ENCODE measurements around the gene ZC3HAV1.

ZC3HAV1 gene

DNA sequence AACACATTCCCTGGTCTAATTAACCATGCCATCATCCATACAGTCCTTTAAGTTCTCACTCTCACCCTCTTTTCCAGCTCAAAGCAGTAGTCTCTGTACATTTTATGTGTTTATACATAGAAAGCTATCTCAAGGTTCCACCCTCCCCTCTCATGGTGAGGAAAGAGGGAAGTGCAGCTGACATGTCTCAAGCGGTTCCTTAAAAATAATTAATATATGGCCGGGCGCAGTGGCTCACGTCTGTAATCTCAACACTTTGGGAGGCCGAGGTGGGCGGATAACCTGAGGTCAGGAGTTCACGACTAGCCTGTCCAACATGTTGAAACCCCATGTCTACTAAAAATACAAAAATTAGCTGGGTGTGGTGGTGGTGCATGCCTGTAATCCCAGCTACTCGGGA, 36.7 kb downstream of the ZC3HAV1 start:
- Histone ChIP-seq H3K9ac (ENCODE audit: low read length) (no peak overlapping the region), H4K8ac (ENCODE audit: low read depth, low read length) (no peak overlapping the region), H3K79me2 (ENCODE audit: control insufficient read depth, insufficient read depth, low read length, poor library complexity) (no peaks in the 10 kb centered on the region), H3K27me3 (ENCODE audit: insufficient read depth, low read length) (no peaks in the 10 kb centered on the region), H3K4me2 (ENCODE audit: low read length) (no peak overlapping the region), H2AK5ac (ENCODE audit: low read length) (no peak overlapping the region), H2BK5ac (ENCODE audit: low read depth, low read length, poor library complexity) (no peak overlapping the region), H3K36me3 (ENCODE audit: control insufficient read depth in 1 of 2, insufficient read depth in 2 of 2, low read length in 2 of 2) (peaks cover 2 to 11% of the 10 kb centered on the region in 2 experiments), H2AFZ (ENCODE audit: insufficient read depth, low read length, poor library complexity) (no peak overlapping the region), H4K12ac (ENCODE audit: low read depth, low read length) (no peak overlapping the region), H2BK120ac (ENCODE audit: insufficient read depth, low read length, poor library complexity) (no peak overlapping the region), H2BK12ac (ENCODE audit: low read length) (no peak overlapping the region), H3K4me3 (ENCODE audit: low read depth, low read length) (no peak overlapping the region), H3K4ac (ENCODE audit: low read depth, low read length) (no peak overlapping the region), H3K18ac (ENCODE audit: low read length) (no peak overlapping the region), H3K79me1 (ENCODE audit: low read length) (peaks cover 3% of the 10 kb centered on the region), H3K9me3 (ENCODE audit: insufficient read depth, low read depth, low read length) (peaks cover 3% of the 10 kb centered on the region), H3K4me1 (ENCODE audit: control insufficient read depth in 1 of 2, insufficient read depth in 2 of 2, low read length in 2 of 2) (peaks cover 0 to 2% of the 10 kb centered on the region in 2 experiments), H4K91ac (ENCODE audit: low read depth, low read length) (no peak overlapping the region), H3K23ac (ENCODE audit: low read length) (no peak overlapping the region), H3K27ac (ENCODE audit: low read depth, low read length) (no peak overlapping the region), H3K14ac (ENCODE audit: low read length) (no peak overlapping the region)
- DNase-seq, result no peak
- no CpG with 5 or more reads among the region's 8 CpGs for WGBS (ENCODE audit: extremely low coverage, insufficient coverage, insufficient read length)

DNA sequence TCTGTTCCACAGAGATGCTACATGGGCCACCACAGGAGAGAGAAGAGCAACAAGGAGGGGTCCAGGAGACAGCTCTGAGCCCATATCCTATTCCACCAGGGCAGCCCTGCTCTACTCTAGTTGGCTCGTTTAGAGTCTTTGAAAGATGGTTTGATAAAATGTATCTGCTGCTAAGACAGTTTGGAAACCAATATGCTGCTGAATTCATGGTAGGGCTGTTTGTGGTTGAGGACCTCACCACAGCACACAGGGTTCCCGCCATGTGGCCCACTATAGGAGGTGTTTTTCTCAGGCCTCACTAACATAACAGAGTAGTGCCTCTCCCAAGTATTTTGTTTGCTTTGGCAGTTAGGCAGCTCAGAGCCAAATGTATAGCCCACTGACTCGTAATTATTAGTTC, 37.8 kb downstream of the ZC3HAV1 start:
- no CpG with 5 or more reads among the region's 3 CpGs for WGBS (ENCODE audit: extremely low coverage, insufficient coverage, insufficient read length)
- Histone ChIP-seq H4K91ac (ENCODE audit: low read depth, low read length) (no peak overlapping the region), H3K9me3 (ENCODE audit: insufficient read depth, low read depth, low read length) (peaks cover 3% of the 10 kb centered on the region), H2BK12ac (ENCODE audit: low read length) (no peak overlapping the region), H3K79me1 (ENCODE audit: low read length) (peaks cover 3% of the 10 kb centered on the region), H2AFZ (ENCODE audit: insufficient read depth, low read length, poor library complexity) (no peak overlapping the region), H3K4ac (ENCODE audit: low read depth, low read length) (no peak overlapping the region), H3K4me1 (ENCODE audit: control insufficient read depth in 1 of 2, insufficient read depth in 2 of 2, low read length in 2 of 2) (peaks cover 0 to 2% of the 10 kb centered on the region in 2 experiments), H4K8ac (ENCODE audit: low read depth, low read length) (no peak overlapping the region), H2BK5ac (ENCODE audit: low read depth, low read length, poor library complexity) (no peak overlapping the region), H3K27ac (ENCODE audit: low read depth, low read length) (no peak overlapping the region), H3K27me3 (ENCODE audit: insufficient read depth, low read length) (no peaks in the 10 kb centered on the region), H3K36me3 (ENCODE audit: control insufficient read depth in 1 of 2, insufficient read depth in 2 of 2, low read length in 2 of 2) (peaks cover 2 to 11% of the 10 kb centered on the region in 2 experiments), H4K12ac (ENCODE audit: low read depth, low read length) (no peak overlapping the region), H3K14ac (ENCODE audit: low read length) (no peak overlapping the region), H3K9ac (ENCODE audit: low read length) (no peak overlapping the region), H2BK120ac (ENCODE audit: insufficient read depth, low read length, poor library complexity) (no peak overlapping the region), H2AK5ac (ENCODE audit: low read length) (no peak overlapping the region), H3K4me2 (ENCODE audit: low read length) (no peak overlapping the region), H3K4me3 (ENCODE audit: low read depth, low read length) (no peak overlapping the region), H3K18ac (ENCODE audit: low read length) (no peak overlapping the region), H3K79me2 (ENCODE audit: control insufficient read depth, insufficient read depth, low read length, poor library complexity) (no peaks in the 10 kb centered on the region), H3K23ac (ENCODE audit: low read length) (no peak overlapping the region)
- DNase-seq, result no peak

DNA sequence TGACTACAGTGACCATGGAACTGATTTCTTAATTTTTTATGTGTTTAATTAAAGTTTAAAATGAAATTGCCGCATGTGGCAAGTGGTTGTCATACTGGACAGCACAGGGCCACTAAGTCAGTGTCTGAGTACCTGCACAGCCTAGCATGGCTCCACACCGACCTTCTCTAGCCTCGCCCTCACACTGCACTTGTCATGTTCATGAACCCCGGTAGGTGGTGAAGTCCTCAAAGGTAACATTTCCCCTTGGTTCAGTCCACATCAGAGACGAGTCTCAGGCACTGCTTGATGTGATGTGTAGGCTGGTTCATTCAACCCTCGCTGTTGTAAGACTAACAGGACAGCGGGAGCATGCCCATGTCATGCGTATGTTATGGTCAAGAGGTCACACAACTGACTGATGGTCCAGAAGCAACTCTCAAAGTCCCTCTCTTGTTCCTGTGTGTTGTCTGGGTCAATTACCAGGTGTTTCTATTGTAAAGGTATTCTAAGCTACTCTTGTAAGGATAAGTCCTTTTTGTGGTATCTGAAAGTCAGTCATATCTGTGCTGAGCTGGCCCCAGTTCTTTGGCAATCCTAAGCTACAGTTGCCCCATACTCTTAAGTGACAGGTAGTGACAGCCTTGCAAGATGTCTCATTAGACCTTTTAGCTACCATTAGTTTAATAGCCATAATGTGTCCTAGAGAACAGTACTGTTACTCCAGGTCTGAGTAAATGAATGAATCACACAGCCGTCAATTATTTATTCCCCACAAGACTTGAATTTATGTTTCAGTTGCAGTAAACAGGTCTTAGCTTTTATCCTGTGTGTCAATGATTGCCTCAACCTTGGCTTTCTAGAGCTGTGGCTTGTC, 40.7 kb downstream of the ZC3HAV1 start:
- Histone ChIP-seq H3K36me3 (ENCODE audit: control insufficient read depth in 1 of 2, insufficient read depth in 2 of 2, low read length in 2 of 2) (peaks cover 5 to 15% of the 10 kb centered on the region in 2 experiments), H3K4me2 (ENCODE audit: low read length) (no peak overlapping the region), H3K18ac (ENCODE audit: low read length) (no peak overlapping the region), H3K79me2 (ENCODE audit: control insufficient read depth, insufficient read depth, low read length, poor library complexity) (no peaks in the 10 kb centered on the region), H3K4me1 (ENCODE audit: control insufficient read depth in 1 of 2, insufficient read depth in 2 of 2, low read length in 2 of 2) (no peaks in the 10 kb centered on the region), H4K91ac (ENCODE audit: low read depth, low read length) (no peak overlapping the region), H3K14ac (ENCODE audit: low read length) (no peak overlapping the region), H3K9ac (ENCODE audit: low read length) (no peak overlapping the region), H2BK12ac (ENCODE audit: low read length) (no peak overlapping the region), H3K79me1 (ENCODE audit: low read length) (no peaks in the 10 kb centered on the region), H2BK5ac (ENCODE audit: low read depth, low read length, poor library complexity) (no peak overlapping the region), H3K27me3 (ENCODE audit: insufficient read depth, low read length) (no peaks in the 10 kb centered on the region), H3K9me3 (ENCODE audit: insufficient read depth, low read depth, low read length) (peaks cover 3% of the 10 kb centered on the region), H2BK120ac (ENCODE audit: insufficient read depth, low read length, poor library complexity) (no peak overlapping the region), H4K12ac (ENCODE audit: low read depth, low read length) (no peak overlapping the region), H2AK5ac (ENCODE audit: low read length) (no peak overlapping the region), H3K27ac (ENCODE audit: low read depth, low read length) (no peak overlapping the region), H4K8ac (ENCODE audit: low read depth, low read length) (no peak overlapping the region), H3K4me3 (ENCODE audit: low read depth, low read length) (no peak overlapping the region), H2AFZ (ENCODE audit: insufficient read depth, low read length, poor library complexity) (no peak overlapping the region), H3K23ac (ENCODE audit: low read length) (no peak overlapping the region), H3K4ac (ENCODE audit: low read depth, low read length) (no peak overlapping the region)
- WGBS (ENCODE audit: extremely low coverage, insufficient coverage, insufficient read length), result no CpG with 5 or more reads among the region's 9 CpGs
- no peak for DNase-seq

DNA sequence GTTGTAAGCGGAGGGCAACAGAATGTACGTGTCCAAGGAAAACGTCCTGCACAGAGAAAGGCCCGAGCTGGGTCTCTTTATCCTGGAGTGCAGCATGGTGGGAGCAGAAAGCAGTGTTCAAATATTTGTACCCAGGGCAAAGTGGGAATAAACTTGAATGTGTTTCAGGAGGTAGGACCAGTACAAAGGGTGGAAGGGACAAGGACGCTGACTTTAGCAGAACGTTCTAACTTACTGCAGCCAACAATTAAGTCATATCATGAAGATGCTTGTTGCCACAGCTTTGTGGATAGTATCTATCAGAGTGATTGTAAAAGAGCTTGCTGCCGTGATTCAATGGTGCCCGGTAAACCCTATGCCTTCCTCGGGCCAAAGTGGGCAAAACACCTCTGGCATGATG, 43.2 kb downstream of the ZC3HAV1 start:
- no peaks in the 10 kb centered on the region for H3K27me3 ChIP-seq (ENCODE audit: insufficient read depth, low read length)
- no peak overlapping the region for H3K18ac ChIP-seq (ENCODE audit: low read length)
- no peak overlapping the region for H3K14ac ChIP-seq (ENCODE audit: low read length)
- DNase-seq, result no peak
- no CpG with 5 or more reads among the region's 9 CpGs for WGBS (ENCODE audit: extremely low coverage, insufficient coverage, insufficient read length)
- H3K79me1 ChIP-seq (ENCODE audit: low read length), result no peaks in the 10 kb centered on the region
- peaks cover 5 to 13% of the 10 kb centered on the region in 2 experiments for H3K36me3 ChIP-seq (ENCODE audit: control insufficient read depth in 1 of 2, insufficient read depth in 2 of 2, low read length in 2 of 2)
- no peaks in the 10 kb centered on the region for H3K4me1 ChIP-seq (ENCODE audit: control insufficient read depth in 1 of 2, insufficient read depth in 2 of 2, low read length in 2 of 2)
- no peak overlapping the region for H4K8ac ChIP-seq (ENCODE audit: low read depth, low read length)
- H4K12ac ChIP-seq (ENCODE audit: low read depth, low read length), result no peak overlapping the region
- H3K9ac ChIP-seq (ENCODE audit: low read length), result no peak overlapping the region
- no peak overlapping the region for H2BK5ac ChIP-seq (ENCODE audit: low read depth, low read length, poor library complexity)
- H3K23ac ChIP-seq (ENCODE audit: low read length), result no peak overlapping the region
- no peak overlapping the region for H4K91ac ChIP-seq (ENCODE audit: low read depth, low read length)
- no peak overlapping the region for H2BK12ac ChIP-seq (ENCODE audit: low read length)
- no peak overlapping the region for H2AK5ac ChIP-seq (ENCODE audit: low read length)
- no peak overlapping the region for H3K4ac ChIP-seq (ENCODE audit: low read depth, low read length)
- H2AFZ ChIP-seq (ENCODE audit: insufficient read depth, low read length, poor library complexity), result no peak overlapping the region
- no peak overlapping the region for H3K4me3 ChIP-seq (ENCODE audit: low read depth, low read length)
- no peak overlapping the region for H3K27ac ChIP-seq (ENCODE audit: low read depth, low read length)
- peaks cover 3% of the 10 kb centered on the region for H3K9me3 ChIP-seq (ENCODE audit: insufficient read depth, low read depth, low read length)
- no peaks in the 10 kb centered on the region for H3K79me2 ChIP-seq (ENCODE audit: control insufficient read depth, insufficient read depth, low read length, poor library complexity)
- H3K4me2 ChIP-seq (ENCODE audit: low read length), result no peak overlapping the region
- no peak overlapping the region for H2BK120ac ChIP-seq (ENCODE audit: insufficient read depth, low read length, poor library complexity)

Measured in trophoblast cell (in vitro differentiated cells and primary cell).